ENCODE measurements around the gene TMEM163.

- no peak for TF ChIP-seq CTCF (IDR thresholded peaks at IDR 0.05)
- TF ChIP-seq POLR2A (IDR thresholded peaks at IDR 0.05): no peak
These were observed 5.6 kb downstream of the TMEM163 start for GRCh38 chr2:134713176-134713575.

Measured in thyroid gland (tissue), 4 donors.